HG03066 (cell line): ENCODE data around the gene NCMAP.
"Not testable (repeated sequence)": the region's sequence is repeated elsewhere in the genome, so short reads cannot be mapped to it uniquely, and the experiment has no call there.

Experiments used
- ATAC-seq: cut with Tn5 transposase; IDR thresholded peaks from one replicate; pipeline ENCODE4 v1.9.1; 2021; ENCODE audit warnings: low read depth; ENCODE audit not compliant: unreplicated experiment

The NCMAP gene, protein sequence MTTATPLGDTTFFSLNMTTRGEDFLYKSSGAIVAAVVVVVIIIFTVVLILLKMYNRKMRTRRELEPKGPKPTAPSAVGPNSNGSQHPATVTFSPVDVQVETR

GRCh38 chr1:24555591-24556413 lies at the start of gene NCMAP:
TSS of gene NCMAP (plus strand) at chr1:24556087. CDS start at chr1:24595431, 39,344 bp downstream.
- ATAC-seq = no peak

DNA sequence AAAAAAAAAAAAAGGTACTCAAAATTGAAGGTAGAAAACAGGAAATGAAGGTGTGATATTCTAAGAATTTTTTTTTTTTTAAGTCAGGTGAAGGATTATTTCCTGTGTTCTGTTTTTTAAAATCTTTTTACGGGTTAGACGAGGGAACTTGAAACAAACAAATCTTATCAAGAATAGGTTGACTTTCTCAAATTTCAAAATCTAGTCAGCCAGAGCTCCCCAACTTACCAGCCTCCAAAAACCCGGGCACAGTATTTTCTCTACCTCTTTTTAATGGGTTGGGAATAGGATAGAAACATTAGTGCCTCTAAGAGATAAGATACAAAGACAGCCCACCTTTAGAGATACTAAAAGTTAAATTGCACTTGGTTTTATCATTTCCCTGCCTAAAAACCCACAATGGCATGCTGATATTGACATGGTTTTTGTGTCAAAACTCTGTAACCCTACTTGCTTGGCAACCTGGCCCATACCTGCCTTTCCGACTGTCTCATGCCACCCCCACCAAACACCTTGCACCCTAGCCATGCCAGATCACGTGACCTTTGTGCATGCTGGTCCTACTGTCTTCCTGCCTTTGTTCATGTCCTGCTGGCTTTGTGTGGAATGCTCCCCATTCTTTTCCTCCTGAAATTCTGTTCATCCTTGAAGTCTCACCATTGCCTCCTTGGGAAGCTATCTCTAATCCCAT lies 49.1 kb upstream of the NCMAP start:
- ATAC-seq = no peak

DNA sequence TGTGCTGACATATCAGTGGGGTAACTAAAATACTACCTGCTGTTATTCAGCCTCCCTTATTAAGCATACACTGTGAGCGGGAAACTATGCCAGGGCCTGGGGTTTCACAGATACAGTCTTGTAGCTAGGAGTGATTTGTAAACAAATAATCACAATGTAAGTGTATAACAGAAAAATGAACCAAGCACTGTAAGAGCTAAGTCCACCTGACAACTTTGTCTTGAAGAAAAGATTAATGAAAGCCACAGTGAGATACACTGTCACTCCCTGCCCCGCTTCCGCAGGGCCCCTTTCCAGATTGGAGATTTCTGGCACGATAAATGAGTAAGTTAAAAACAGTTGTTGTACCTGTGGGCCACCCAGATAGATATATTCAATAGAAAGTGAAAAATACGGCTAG lies 48.5 kb upstream of the NCMAP start:
- ATAC-seq = no peak

DNA sequence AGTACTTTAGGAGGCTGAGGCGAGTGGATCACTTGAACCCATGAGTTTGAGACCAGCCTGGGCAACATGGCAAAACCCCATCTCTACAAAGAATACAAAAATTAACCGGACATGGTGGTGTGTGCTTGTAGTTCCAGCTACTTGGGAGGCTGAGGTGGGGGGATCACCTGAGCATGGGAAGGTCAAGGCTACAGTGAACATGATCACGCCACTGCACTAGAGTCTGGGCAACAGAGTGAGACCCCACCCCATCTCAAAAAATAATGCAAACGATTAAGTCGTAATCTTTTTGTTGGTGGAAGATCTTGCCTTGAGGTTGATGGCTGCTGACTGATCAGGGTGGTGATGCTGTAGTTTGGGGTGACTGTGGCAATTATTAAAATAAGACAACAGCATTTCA lies 47.0 kb upstream of the NCMAP start:
- ATAC-seq = no peak

DNA sequence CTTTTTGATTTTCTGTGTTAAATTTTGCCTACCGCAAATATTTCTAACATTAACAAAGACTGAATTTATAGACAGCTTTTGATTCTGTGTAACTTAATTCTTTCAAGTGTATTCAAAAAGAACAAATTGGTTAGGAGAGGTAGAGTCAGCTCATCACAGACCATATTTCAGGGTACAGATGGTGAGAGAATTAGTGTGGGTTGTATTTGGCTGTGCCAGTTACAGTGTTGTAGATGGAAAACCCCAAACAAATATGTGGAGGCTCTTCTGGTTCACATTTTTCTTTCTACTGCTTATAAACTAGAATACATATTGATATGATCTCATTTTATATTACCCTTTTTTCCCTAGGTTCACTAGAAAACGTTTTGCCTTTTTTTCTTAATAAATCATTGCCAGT lies 42.2 kb upstream of the NCMAP start:
- ATAC-seq = no peak

DNA sequence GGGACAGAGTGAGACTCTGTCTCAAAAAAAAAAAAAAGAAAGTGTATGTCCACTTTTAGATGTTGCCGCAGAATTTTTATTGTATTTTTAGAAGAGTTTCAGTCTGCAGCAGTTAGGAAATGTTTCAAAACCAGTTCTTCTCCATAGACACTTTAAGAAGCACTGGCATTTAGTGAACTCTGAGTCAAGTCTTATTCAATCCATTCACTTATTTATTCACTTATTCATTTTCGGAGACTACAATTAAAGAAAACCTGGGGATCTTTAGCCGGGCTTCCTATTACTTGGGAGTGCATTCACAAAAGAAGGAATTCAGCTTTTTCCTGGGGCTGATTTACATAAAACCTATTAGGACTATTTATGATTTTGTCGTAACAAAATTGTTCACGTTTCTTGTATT lies 40.9 kb upstream of the NCMAP start:
- ATAC-seq = no peak

DNA sequence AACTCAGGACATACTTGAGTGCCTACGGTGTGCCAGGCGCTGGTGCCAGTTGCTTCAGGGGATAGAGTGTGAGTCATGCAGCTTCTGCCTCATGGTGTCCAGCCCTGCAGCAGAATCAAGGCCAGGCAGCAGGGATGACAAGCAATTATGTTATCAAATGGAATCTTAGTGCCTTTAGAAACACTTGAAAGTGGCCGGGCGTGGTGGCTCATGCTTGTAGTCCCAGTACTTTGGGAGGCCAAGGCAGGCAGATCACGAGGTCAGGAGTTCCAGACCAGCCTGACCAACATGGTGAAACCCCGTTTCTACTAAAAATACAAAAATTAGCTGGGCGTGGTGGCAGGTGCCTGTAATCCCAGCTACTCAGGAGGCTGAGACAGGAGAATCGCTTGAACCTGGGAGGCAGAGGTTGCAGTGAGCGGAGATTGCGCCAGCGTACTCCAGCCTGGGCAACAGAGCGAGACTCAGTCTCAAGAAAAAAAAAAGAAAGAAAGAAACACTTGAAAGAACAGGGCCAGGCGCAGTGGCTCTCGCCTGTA lies 40.1 kb upstream of the NCMAP start:
- not testable (repeated sequence) for ATAC-seq

- no peak for ATAC-seq
Measured at GRCh38 chr1:24516506-24516905, 39.4 kb upstream of the NCMAP start.

- ATAC-seq = no peak
Measured at GRCh38 chr1:24517898-24518297, 38.0 kb upstream of the NCMAP start.

DNA sequence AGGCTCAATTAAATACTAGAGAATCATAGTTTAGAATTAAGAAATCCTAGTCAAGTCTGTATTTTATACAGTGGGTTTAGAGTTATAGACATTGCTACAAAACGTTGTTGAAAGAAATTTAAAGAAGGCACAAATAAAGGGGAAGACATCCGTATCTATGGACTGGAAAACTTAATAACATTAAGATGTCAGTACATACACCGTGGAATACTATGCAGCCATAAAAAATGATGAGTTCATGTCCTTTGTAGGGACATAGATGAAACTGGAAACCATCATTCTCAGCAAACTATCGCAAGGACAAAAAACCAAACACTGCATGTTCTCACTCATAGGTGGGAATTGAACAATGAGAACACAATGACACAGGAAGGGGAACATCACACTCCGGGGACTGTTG lies 35.6 kb upstream of the NCMAP start:
- ATAC-seq = not testable (repeated sequence)

DNA sequence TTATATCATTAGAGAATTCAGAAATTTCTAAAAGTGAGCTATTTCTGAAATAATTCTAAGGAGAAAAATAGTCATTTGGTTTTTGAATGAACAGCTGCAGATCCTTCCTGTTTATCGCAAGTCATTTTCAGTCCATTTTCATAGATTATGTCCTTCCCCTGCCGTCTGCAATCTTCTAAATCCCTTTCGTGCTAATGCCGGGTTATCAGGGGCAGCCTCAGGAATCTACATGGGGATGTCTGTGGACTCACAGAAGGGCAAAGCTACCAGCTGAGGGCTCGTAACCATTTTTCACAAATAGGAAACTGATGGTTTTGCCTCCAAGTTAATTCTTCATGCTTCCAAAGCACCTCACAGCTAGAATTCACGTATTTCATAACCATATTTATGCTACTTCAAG lies 30.3 kb upstream of the NCMAP start:
- no peak for ATAC-seq

DNA sequence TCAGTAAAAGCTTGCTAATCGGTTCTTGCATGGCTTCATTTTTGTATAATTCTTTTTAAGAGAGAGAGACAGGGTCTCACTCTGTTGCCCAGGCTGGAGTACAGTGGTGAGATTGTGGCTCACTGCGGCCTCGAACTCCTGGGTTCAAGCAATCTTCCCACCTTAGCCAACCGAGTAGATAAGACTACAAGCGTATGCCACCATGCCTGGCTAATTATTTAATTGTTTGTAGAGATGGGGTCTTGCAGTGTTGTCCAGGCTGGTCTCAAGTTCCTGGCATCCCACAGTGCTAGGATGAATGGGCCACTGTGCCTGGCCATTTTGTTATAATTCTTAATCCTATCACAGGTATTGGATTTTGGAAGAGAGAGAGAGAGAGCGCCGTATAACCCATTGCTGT lies 29.8 kb upstream of the NCMAP start:
- no peak for ATAC-seq

DNA sequence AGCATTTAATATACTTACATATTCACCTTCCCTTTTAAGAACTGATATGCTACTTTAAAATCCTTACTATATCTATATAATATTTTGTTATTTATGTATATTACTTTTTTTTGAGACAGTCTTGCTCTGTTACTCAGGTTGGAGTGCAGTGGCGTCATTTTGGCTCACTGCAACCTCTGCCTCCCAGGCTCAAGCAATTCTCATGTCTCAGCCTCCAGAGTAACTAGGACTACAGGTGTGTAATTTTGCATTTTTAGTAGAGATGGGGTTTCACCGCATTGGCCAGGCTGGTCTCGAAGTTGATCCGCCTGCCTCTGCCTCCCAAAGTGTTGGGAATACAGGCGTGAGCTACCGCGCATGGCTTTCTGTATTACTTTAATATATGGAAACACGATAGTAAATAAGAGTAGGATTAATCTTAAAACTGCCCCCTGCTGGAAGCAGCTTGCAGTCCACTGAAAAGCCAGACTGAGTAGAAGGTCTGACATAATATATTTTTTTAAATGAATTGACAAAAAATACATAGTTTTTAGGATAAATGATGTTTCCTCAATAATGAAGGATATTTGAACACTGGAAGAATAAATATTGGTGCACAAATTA lies 28.8 kb upstream of the NCMAP start:
- ATAC-seq = no peak

- ATAC-seq = no peak
Measured at GRCh38 chr1:24528744-24529143, 27.1 kb upstream of the NCMAP start.

DNA sequence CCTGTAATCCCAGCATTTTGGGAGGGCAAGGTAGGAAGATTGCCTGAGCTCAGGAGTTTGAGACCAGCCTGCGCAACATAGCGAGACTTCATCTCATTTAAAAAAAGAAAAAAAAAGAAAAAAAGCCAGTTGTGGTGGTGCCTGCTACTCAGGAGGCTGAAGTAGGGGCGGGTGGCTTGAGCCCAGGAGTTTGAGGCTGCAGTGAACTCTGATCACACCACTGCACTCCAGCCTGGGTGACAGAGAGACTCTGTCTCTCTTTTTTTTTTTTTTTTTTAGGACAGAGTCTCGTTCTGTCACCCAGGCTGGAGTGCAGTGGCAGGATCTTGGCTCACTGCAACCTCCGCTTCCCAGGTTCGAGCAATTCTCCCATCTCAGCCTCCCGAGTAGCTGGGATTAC lies 26.6 kb upstream of the NCMAP start:
- ATAC-seq = not testable (repeated sequence)

- no peak for ATAC-seq
Measured at GRCh38 chr1:24535021-24535424, 20.9 kb upstream of the NCMAP start.

DNA sequence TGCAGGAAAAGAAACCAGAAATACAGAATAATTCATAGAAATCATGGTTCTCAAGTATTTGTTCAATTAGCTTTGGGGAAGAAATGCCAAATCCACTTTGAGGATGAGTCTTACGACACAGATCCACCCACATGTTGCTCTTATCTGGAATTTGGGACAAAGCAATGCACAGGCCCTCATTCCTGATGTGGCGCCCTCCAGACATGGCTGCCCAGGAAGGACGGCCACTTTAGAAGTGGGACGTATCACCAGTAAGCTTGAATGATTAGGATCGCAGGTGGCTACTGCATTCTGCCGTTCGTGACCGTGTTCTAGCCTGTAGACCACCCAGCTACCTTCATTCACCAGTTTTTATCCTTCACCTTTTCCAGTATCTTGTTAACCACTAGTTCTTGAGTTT lies 20.1 kb upstream of the NCMAP start:
- no peak for ATAC-seq

GRCh38 chr1:24536391-24536840 lies 19.5 kb upstream of the NCMAP start:
- ATAC-seq = peak; percentile 65

- ATAC-seq = no peak
Measured at GRCh38 chr1:24540051-24540905, 15.6 kb upstream of the NCMAP start.
